K562 (cell line): ENCODE data around the gene BRAF. TPM values are rescaled to one million over a fixed set of nuclear protein-coding genes. Genes with fewer than 3 reads are reported as not detected.

Experiments used
- CREBBP ChIP-seq: IDR thresholded peaks from one replicate; pipeline ENCODE4 v1.6.1; 2012; ENCODE audit warnings: low read depth, mild to moderate bottlenecking, control low read depth, inconsistent platforms, low read length
- JUND ChIP-seq, 2 experiments: IDR thresholded peaks; 2 replicates in 1 of 2; 3 replicates in 1 of 2; pipeline ENCODE4 v1.6.1; 2011; ENCODE audit warnings: borderline replicate concordance in 2 of 2, low read depth in 2 of 2, low read length in 2 of 2, improper control_type of control experiment in 1 of 2, missing biosample characterization in 1 of 2, missing genetic modification characterization in 1 of 2, missing genetic modification reagents in 1 of 2
- MXI1 ChIP-seq: IDR thresholded peaks from 2 replicates; pipeline ENCODE4 v1.6.1; 2011; ENCODE audit warnings: low read depth, mild to moderate bottlenecking, improper control_type of control experiment, low read length
- NFATC3 ChIP-seq: fragments of 450-650 bp; IDR thresholded peaks from 2 replicates; pipeline ENCODE4 v1.6.1; 2017; ENCODE audit warnings: mild to moderate bottlenecking
- SMARCC2 ChIP-seq: fragments of 450-650 bp; IDR thresholded peaks from 2 replicates; pipeline ENCODE4 v1.6.1; 2017; ENCODE audit warnings: antibody characterized with exemption, moderate library complexity, mild to moderate bottlenecking, low read depth
- polyA plus RNA-seq, 8 experiments: library from polyadenylated mRNA; depleted of rRNA in 4 of 8; stranded (reverse) in 5 of 8; unstranded in 3 of 8; fragments of >200 nt; fragmentation: Nextera tagmentation in 2 of 8; fragmentation: Illumina TruSeq in 1 of 8; extraction: Ambion mirVana in 2 of 8; extraction: Trizol in 1 of 8; gene quantifications; 2 replicates each; pipeline versions ENCODE4 v1.2.1 to v1.2.3, GENCODE V29; 2011 to 2014; ENCODE audit warnings: inconsistent platforms in 1 of 8, missing spikeins in 1 of 8
- total RNA-seq, 7 experiments: library from RNA; depleted of rRNA in 6 of 7; stranded (reverse); fragments of >200 nt in 6 of 7; fragmentation: Illumina TruSeq in 2 of 7; extraction: Trizol in 2 of 7; gene quantifications; 2 replicates each; pipeline versions ENCODE4 v1.2.1 to v1.2.3, GENCODE V29; 2011 to 2021; ENCODE audit warnings: low replicate concordance in 1 of 7
- TF ChIP-seq, protein P1 (sequence below): fragments of 450-650 bp; IDR thresholded peaks from 2 replicates; pipeline ENCODE4 v1.6.1; 2017; ENCODE audit warnings: antibody characterized with exemption, mild to moderate bottlenecking
- TF ChIP-seq, protein P2 (sequence below): fragments of 250-450 bp; sonication (Bioruptor Pico); IDR thresholded peaks from 2 replicates; pipeline ENCODE4 v1.5.0; 2020; ENCODE audit warnings: mild to moderate bottlenecking, borderline replicate concordance
- TF ChIP-seq, protein P3 (sequence below), 2 experiments: fragments of 450-650 bp in 1 of 2; sonication (generic) in 1 of 2; formaldehyde crosslinking in 1 of 2; IDR thresholded peaks; 2 replicates each; pipeline versions ENCODE4 v1.7.1 to v1.9.0; 2016 to 2022; ENCODE audit warnings: inconsistent platforms in 1 of 2, mild to moderate bottlenecking in 1 of 2, missing genetic modification reagents in 1 of 2

BRAF gene
- total and polyA plus RNA-seq, 9 of the 15 experiments (the other 6 are each of a cell fraction or from before 2014, with no cell fraction given) = 3.6 to 38.3 (median 21.9) TPM

DNA sequence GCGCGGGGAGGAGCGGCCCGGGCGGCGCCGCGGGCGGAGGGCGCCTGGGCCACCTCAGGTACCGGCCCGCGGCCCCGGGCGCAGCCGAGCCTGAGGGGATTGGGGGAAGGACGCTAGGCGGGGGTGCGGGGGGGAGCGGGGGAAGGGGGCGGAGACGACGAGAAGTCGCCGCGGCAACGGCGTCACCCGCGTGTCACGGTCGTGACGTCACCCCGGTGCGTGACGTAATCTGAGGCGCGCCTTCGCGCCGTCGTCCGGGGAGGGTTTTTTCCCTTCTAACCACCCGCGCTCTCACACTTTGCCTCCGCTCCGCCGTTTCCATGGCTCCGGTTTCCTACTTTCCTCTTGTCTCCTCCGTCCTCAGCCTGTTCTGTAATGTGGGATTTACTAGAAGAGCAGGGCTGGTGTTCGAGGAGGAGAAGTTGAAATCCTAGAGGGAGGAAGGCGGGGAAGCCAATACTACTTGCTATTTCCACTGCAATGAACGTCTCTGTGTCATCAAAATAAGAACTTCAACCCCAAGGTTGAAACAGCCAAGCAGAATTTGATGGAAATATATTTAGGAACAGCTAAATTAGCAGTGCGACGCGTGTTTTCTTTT, at the start of gene BRAF (continued):
- TF ChIP-seq, protein P1, sequence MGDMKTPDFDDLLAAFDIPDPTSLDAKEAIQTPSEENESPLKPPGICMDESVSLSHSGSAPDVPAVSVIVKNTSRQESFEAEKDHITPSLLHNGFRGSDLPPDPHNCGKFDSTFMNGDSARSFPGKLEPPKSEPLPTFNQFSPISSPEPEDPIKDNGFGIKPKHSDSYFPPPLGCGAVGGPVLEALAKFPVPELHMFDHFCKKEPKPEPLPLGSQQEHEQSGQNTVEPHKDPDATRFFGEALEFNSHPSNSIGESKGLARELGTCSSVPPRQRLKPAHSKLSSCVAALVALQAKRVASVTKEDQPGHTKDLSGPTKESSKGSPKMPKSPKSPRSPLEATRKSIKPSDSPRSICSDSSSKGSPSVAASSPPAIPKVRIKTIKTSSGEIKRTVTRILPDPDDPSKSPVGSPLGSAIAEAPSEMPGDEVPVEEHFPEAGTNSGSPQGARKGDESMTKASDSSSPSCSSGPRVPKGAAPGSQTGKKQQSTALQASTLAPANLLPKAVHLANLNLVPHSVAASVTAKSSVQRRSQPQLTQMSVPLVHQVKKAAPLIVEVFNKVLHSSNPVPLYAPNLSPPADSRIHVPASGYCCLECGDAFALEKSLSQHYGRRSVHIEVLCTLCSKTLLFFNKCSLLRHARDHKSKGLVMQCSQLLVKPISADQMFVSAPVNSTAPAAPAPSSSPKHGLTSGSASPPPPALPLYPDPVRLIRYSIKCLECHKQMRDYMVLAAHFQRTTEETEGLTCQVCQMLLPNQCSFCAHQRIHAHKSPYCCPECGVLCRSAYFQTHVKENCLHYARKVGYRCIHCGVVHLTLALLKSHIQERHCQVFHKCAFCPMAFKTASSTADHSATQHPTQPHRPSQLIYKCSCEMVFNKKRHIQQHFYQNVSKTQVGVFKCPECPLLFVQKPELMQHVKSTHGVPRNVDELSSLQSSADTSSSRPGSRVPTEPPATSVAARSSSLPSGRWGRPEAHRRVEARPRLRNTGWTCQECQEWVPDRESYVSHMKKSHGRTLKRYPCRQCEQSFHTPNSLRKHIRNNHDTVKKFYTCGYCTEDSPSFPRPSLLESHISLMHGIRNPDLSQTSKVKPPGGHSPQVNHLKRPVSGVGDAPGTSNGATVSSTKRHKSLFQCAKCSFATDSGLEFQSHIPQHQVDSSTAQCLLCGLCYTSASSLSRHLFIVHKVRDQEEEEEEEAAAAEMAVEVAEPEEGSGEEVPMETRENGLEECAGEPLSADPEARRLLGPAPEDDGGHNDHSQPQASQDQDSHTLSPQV = no peak
- TF ChIP-seq SMARCC2 (0 out of 2 replicates have a peak, but pooled peaks have one; percentile 67), NFATC3 (no peak), JUND (IDR thresholded peaks at IDR 0.05; ENCODE audit: borderline replicate concordance, low read depth, low read length) (peak; percentile 96), JUND (tag; IDR thresholded peaks at IDR 0.05; ENCODE audit: borderline replicate concordance, low read depth, low read length) (peak; percentile 92), CREBBP (no peak), MXI1 (0 out of 2 replicates have a peak, but pooled peaks have one; percentile 52)
- TF ChIP-seq, protein P2, sequence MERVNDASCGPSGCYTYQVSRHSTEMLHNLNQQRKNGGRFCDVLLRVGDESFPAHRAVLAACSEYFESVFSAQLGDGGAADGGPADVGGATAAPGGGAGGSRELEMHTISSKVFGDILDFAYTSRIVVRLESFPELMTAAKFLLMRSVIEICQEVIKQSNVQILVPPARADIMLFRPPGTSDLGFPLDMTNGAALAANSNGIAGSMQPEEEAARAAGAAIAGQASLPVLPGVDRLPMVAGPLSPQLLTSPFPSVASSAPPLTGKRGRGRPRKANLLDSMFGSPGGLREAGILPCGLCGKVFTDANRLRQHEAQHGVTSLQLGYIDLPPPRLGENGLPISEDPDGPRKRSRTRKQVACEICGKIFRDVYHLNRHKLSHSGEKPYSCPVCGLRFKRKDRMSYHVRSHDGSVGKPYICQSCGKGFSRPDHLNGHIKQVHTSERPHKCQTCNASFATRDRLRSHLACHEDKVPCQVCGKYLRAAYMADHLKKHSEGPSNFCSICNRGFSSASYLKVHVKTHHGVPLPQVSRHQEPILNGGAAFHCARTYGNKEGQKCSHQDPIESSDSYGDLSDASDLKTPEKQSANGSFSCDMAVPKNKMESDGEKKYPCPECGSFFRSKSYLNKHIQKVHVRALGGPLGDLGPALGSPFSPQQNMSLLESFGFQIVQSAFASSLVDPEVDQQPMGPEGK = no peak
- TF ChIP-seq, protein P3, sequence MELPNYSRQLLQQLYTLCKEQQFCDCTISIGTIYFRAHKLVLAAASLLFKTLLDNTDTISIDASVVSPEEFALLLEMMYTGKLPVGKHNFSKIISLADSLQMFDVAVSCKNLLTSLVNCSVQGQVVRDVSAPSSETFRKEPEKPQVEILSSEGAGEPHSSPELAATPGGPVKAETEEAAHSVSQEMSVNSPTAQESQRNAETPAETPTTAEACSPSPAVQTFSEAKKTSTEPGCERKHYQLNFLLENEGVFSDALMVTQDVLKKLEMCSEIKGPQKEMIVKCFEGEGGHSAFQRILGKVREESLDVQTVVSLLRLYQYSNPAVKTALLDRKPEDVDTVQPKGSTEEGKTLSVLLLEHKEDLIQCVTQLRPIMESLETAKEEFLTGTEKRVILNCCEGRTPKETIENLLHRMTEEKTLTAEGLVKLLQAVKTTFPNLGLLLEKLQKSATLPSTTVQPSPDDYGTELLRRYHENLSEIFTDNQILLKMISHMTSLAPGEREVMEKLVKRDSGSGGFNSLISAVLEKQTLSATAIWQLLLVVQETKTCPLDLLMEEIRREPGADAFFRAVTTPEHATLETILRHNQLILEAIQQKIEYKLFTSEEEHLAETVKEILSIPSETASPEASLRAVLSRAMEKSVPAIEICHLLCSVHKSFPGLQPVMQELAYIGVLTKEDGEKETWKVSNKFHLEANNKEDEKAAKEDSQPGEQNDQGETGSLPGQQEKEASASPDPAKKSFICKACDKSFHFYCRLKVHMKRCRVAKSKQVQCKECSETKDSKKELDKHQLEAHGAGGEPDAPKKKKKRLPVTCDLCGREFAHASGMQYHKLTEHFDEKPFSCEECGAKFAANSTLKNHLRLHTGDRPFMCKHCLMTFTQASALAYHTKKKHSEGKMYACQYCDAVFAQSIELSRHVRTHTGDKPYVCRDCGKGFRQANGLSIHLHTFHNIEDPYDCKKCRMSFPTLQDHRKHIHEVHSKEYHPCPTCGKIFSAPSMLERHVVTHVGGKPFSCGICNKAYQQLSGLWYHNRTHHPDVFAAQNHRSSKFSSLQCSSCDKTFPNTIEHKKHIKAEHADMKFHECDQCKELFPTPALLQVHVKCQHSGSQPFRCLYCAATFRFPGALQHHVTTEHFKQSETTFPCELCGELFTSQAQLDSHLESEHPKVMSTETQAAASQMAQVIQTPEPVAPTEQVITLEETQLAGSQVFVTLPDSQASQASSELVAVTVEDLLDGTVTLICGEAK (IDR thresholded peaks at IDR 0.05) = peak; percentile 71
- TF ChIP-seq, protein P3 (CRISPR knock-in tag; IDR thresholded peaks at IDR 0.05) = no peak
